GM12865 (cell line): Measurements from ENCODE around the gene CCT6B.

Experiments used
- DNase-seq: peaks from one replicate; pipeline ENCODE4 v3.0.0; 2010; ENCODE audit warnings: low read depth
- H3K4me3 ChIP-seq: 2 replicates; pipeline ENCODE4 v1.5.1; 2011; ENCODE audit warnings: mild to moderate bottlenecking, low read depth, low read length, control low read depth
- TF ChIP-seq, protein P1 (sequence below): IDR thresholded peaks from 2 replicates; pipeline ENCODE4 v1.5.1; 2011; ENCODE audit warnings: low read length, control low read depth, low read depth, inconsistent platforms; ENCODE audit not compliant: insufficient read depth; ENCODE audit errors: missing control alignments

Gene CCT6B

DNA sequence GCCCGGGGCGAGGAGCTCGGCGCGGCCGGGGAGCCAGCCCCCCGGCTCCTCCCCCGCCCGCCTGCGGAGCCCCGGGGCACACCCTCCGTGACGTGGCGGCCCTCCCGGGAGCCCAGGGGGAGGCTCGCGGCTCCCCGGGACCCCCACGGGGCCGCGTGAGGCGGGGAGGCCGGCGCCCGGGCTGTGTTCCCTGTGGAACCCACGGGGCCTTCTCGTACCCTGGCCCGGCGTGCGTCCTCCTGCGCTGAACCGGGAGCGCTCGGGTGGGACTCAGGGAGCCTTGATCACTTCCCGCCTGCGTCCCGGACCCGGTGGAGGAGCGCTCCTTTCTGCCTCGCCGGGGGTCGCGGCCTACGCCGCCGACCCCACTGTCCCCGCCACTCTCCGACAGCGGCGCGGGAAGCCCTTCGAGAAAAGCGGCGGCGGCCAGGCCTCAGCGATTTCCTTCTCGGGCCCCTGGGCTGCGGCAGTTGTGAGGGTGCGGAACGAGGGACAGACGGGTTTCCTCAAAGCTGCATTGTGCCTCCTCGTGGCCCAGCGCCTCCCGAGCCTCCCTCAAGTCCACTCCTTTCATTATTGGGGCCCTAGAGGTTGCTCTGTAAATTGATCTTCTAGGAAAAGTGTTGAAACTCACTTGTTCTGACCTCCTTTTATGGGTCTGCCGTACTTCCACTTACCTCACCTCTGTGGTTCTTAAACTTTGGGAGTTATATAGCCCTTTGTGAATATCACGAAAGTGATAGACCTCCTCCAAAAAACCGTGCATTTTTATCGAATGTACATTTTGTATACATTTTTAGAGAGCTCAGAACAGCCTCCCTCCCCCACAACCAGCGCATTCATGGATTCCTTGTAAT lies 19.6 kb upstream of the CCT6B start:
- peak overlapping the region; percentile 93 for H3K4me3 ChIP-seq
- DNase-seq, result peak; percentile 91
- TF ChIP-seq, protein P1, sequence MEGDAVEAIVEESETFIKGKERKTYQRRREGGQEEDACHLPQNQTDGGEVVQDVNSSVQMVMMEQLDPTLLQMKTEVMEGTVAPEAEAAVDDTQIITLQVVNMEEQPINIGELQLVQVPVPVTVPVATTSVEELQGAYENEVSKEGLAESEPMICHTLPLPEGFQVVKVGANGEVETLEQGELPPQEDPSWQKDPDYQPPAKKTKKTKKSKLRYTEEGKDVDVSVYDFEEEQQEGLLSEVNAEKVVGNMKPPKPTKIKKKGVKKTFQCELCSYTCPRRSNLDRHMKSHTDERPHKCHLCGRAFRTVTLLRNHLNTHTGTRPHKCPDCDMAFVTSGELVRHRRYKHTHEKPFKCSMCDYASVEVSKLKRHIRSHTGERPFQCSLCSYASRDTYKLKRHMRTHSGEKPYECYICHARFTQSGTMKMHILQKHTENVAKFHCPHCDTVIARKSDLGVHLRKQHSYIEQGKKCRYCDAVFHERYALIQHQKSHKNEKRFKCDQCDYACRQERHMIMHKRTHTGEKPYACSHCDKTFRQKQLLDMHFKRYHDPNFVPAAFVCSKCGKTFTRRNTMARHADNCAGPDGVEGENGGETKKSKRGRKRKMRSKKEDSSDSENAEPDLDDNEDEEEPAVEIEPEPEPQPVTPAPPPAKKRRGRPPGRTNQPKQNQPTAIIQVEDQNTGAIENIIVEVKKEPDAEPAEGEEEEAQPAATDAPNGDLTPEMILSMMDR, result peak; percentile 54

DNA sequence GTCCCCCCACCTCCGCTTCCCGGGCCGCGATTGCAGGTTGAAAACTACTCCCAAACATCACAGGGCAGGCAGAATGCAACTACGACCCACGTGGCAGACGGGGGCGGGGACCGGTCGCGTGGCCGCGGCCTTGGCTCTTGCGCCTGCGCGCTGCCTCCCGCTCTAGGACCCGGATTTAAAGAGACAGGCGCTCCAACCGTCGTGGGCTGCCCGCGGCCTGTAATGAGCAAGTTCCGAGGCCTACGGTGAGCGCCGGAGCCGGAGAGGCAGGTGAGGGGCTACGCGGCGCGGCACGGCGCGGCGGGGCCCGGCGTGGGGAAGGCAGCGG lies 19.1 kb upstream of the CCT6B start, which contains the start of gene LIG3:
Gene LIG3, plus strand, starts transcription at position 160 of the 328 bp plus-strand sequence. CDS start 2,494 bp downstream, outside the sequence.
- TF ChIP-seq, protein P1, result no peak
- H3K4me3 ChIP-seq, result peak within 1 kb of the TSS; percentile 93
- peak; percentile 96 for DNase-seq

DNA sequence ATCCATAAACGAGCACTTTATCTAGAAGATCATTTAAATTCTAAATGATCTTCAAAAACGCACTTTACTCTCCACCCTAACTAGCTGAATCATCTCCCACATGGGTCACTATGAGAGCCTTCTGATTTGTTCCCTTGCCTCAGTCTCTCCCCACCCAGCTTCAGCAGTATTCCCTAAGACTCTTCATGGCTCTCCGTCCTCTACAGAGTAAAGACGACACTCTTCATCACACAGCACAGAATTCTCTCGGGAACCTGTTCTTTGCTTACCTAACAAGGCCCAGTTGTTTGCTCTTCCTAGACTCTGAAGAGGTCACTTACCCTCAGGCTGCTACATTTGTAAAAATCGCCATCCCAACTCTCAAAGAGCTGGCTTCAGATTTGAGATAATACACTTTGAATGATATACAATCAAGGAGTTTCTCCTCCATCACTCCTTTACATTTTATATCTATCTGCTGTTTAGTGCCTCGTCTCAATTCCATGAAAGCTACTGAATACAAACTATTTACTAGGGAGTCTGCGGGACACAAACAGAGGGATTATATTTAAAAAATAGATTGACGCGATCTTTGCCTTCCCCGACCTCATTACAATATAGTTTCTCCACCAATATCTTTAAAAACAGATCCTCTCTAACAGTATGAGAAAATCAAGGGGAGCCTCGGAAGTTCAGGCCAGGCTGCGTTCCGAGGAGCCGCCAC lies 18.5 kb upstream of the CCT6B start:
- H3K4me3 ChIP-seq, result peak overlapping the region; percentile 93
- TF ChIP-seq, protein P1, result no peak
- DNase-seq, result no peak

DNA sequence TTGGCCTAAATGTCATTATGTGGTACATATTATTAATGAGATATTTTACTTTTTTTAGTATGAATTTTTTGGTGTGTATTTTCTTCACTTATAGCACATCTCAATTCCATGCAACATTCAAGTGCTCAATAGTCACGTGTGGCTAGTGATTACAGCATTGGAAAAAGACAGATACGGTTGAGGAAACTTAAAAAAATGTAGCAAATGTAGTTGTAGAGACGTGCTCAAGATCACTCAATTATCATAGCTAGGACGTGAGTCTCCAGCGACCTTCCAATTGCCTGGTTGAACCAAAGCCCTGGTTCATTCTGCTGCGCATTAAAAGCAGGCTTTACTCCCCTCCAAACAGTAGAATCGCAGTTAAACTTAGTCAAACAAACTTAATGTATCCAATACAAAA lies 17.9 kb upstream of the CCT6B start:
- no peak for DNase-seq
- H3K4me3 ChIP-seq, result peak overlapping the region; percentile 93; the same call in 1 of the 2 replicates
- TF ChIP-seq, protein P1, result no peak

DNA sequence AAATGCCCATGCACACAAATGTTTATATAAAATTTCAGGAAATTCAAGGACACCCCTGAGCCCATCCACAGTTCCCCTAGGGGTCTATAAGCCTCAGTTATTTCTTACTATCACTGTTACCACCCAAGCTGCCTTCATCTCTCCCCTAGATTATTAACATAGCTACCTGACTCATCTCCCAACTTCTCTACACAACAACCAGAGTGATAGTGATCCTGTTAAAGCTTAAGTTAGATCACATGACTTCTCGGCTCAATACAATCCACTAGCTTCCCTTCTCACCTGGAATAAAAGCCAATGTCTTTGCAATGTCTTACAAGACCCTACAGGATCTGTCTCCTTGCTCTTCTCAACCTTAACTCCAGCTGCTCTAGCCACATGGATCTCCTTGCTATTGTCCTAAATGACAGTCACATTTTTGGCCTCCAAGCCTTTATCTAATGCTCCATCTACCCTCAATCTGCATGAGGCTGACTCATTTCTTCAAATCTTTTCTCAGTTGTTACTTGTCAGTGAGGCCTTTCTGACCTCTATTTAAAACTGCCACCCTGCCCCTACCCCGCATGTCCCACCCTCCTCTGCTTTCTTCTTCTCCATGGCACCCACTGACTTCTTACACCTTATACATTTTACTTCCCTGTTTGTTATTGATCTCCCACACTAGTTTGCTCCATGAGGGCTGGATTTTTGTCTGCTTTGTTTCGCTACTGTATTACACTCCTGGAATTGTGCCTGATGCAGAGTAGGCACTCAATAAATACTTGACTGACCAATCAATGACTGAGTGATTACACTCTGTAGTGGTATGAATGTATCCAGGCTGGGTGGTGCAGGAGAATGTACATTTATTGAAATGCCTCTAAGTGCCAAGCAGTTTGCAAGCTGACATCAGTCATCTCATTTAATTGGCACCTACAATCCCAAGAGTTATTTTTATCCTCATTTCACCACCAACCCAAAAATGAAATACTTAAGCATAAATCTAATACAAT lies 13.8 kb upstream of the CCT6B start:
- TF ChIP-seq, protein P1, result no peak
- no peak for DNase-seq

DNA sequence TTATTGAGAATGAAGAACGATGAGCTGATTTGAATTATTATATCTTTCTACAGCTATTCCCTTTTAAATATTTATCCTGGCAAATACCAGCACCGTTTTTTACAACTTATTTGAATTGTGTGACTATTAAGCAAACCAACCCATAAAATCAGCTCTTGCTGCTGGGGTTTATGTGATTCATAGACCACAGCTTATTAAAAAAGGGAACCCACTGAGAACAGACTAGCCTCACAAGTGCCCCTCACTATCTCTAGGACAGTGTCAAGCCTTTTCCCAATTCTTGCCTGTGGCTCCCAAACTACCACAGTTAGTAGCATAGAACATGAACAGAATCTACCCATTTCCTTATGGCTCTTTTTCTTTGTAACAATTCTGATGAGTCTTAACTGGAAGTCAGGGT lies 12.9 kb upstream of the CCT6B start:
- no peak overlapping the region for H3K4me3 ChIP-seq
- TF ChIP-seq, protein P1, result no peak
- DNase-seq, result no peak

More for the DNA sequence above, 13.8 kb upstream of the CCT6B start:
- H3K4me3 ChIP-seq, result no peak overlapping the region
